Heart left ventricle (tissue), 13 donors: ENCODE measurements around the gene PRR7.

Experiments
- CTCF ChIP-seq, 12 donors: fragments of 200-600 bp; sonication (generic) in 4 of 12; IDR thresholded peaks; one replicate each; pipeline versions ENCODE4 v1.5.0 to v1.8.0; 2018 to 2022; ENCODE audit warnings: antibody characterized with exemption in 12 of 12, mild to moderate bottlenecking in 5 of 12
- POLR2A ChIP-seq, 2 donors: fragments of 450-650 bp; IDR thresholded peaks; one replicate each; pipeline ENCODE4 v1.6.1; 2017; ENCODE audit warnings: antibody characterized with exemption in 2 of 2, mild to moderate bottlenecking in 2 of 2, moderate library complexity in 2 of 2
- donor health status: ischemic (EF 13 %, LVEDD 7.1; RV severe dilation, severe dysfunction).
- donor health status: DM: no; HTN: yes; CAD: no.
- donor health status: DM: no; HTN: no; CAD: no.
- donor health status: ischemic (EF 25% LVEDD 6.9; RV normal size, moderate dysfunction).
- donor health status: ischemic (EF 25% LVEDD 5.7; RV mildly dilated, moderate dysfunction).
- donor health status: ischemic (EF 35%, LVEDD 5.7; RV mildly dilated, moderate dysfunction).
- donor health status: nonischemic (EF 11% LVEDD 7.7; RV severe dilation, severe dysfunction).
- donor health status: DM: yes; HTN: yes; CAD: no.
- donor health status: PGD.
- donor health status: ischemic (EF 29% LVEDD 5.4; RV normal size, mild dysfunction).
- donor health status: nonischemic (EF 23%, LVEDD 6.1; RV moderate dilation, normal function).

DNA sequence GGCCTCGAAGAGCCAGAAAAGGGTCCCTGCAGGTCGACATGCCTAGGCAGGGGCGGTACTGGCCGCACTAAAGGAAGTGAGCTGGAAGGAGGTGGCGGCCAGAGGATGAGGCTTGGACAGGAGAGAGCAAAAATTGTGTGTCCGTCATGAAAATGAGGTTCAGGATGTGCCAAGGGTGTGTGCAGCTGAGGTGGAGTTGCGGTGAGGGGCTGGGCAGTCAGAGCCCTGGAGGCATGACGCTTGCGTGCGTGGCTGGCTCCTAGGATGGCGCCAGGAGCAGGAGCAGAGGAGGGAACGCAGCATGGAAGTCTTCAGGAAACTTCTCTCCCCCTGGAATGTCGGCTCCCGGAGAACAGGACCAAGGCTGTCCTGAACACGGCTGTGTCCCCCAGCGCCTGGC is 56.3 kb downstream of the PRR7 start:
- TF ChIP-seq CTCF (IDR thresholded peaks at IDR 0.05) (no peak), POLR2A (IDR thresholded peaks at IDR 0.05) (no peak)
